HG03064 (cell line): ENCODE measurements around the gene MRPS7.
"Not testable (repeated sequence)": the region's sequence is repeated elsewhere in the genome, so short reads cannot be mapped to it uniquely, and the experiment has no call there.

Source experiments
- ATAC-seq: cut with Tn5 transposase; IDR thresholded peaks from one replicate; pipeline ENCODE4 v1.9.1; 2021; ENCODE audit warnings: low read depth; ENCODE audit not compliant: unreplicated experiment

Gene MRPS7

DNA sequence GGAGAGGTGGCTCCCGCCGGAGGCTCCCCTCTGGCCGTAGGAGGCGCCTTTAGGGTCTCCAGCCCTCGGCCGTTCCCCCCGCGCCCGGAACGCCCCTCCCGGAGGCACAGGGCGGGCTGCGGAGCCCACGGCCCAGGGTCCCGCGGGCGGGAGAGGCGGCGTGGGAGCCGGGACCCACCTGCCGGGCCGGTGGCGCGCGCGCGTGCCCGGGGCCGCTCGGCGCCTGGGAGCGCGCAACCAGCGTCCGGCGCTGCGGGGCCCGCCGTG is 9.2 kb downstream of the MRPS7 start, which contains the start of gene MIF4GD:
Gene MIF4GD, minus strand, starts transcription at position 266 of the 267 bp plus-strand sequence. CDS start 1,036 bp downstream, outside the sequence.
- no peak for ATAC-seq

DNA sequence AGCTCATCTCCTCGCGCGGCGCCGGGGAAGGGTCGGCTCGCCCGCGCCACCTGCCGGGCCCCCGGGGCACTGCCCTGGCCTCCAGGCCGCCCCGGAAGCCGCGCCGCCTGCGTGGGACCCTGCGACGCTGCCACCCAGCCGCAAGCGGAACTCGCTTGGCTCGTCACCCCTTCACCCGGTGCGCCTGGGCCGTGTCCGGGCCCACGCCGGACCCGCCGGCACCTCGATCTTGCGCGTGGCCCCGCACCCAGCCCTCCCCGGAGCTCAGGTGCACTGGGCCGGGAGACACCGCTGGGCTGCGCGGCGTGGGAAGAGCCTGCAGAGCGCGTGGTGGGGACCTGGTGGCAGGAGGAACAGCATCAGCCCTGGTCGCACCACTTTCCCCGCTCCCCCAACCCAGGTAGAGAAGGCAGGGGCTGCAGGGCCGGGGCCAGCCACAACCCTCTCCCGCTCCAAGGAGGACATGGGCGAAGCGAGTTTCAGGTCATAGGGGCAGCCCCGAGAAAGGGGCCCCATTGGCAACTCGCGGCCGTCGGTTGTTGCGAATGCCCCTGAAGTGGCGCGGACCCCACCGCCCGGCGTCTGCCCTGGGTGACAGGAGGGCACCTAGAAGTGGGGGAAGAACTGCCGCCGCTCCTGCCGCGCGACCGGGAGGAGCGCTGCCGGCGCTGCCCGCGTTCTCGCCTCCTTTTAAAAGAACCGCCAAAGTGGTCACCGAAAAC is 9.7 kb downstream of the MRPS7 start:
- ATAC-seq: peak; percentile 62

- ATAC-seq: no peak
These were observed 10.5 kb downstream of the MRPS7 start for GRCh38 chr17:75271955-75272847.

DNA sequence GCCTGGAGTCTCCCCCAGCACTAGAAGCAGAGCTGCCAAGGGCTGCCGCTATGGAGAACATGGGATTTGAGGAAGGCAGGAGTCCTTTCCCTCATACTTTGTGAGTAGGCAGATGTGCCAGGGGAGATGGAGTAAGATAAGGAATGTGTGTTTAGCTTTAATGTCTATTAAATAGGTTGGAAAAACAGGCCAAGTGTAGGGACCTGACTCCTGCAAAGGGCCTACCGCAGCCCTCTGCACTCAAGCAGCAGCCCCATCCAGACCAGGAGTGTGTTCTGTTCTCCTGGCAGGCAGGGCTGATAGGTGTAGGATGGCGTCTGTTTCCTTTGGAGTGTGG is 11.1 kb downstream of the MRPS7 start:
- no peak for ATAC-seq

- ATAC-seq: no peak
These were observed 12.5 kb downstream of the MRPS7 start for GRCh38 chr17:75273977-75274708.

DNA sequence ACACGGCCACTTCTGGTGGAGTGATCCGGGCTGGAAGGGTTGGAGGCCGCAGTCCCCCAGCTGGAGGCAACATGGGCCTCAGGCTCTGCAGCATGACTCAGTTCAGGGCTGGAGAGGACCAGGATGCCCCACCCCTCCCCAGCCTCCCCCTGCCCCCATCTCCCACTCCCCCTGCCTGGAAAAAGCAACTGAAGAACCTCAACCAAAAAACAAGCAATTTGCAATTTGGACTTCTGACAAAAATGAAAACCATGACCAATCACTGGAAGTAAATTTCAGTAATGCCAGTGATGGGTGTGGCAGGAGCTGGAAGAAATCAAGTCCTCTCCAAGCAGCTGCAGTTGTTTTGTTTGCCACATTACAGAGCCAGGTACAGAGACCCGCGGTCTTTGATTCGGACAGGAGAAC is 16.0 kb downstream of the MRPS7 start:
- no peak for ATAC-seq

DNA sequence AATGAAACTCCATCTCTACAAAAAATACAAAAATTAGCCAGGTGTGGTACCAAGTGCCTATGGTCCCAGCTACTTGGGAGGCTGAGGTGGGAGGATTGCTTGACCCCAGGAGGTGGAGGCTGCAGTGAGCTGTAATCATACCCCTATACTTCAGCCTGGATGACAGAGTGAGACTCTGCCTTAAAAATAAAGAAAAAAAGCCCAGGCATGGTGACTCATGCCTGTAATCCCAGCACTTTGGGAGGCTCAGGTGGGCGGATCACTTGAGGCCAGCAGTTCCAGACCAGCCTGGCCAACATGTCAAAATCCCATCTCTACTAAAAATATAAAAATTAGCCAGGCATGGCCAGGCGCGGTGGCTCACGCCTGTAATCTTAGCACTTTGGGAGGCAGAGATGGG is 18.5 kb downstream of the MRPS7 start:
- ATAC-seq: not testable (repeated sequence)

DNA sequence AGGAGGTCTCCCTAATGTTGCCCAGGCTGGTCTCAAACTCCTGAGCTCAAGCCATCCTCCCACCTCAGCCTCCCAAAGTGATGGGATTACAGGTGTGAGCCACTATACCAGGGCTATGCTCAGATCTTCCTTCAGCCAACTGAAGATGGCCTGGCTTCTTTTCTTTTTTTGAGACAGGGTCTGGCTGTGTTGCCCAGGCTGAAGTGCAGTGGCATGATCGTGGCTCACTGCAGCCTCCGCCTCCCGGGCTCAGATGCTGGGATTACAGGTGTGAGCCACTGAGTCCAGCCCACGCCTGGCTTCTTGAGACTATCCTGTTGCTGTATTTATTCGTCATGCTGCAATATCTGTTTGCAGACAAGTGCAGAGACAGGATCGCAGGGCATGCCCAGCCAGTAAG is 23.4 kb downstream of the MRPS7 start:
- ATAC-seq: no peak

GRCh38 chr17:75287221-75287620 is 25.5 kb downstream of the MRPS7 start:
- no peak for ATAC-seq

DNA sequence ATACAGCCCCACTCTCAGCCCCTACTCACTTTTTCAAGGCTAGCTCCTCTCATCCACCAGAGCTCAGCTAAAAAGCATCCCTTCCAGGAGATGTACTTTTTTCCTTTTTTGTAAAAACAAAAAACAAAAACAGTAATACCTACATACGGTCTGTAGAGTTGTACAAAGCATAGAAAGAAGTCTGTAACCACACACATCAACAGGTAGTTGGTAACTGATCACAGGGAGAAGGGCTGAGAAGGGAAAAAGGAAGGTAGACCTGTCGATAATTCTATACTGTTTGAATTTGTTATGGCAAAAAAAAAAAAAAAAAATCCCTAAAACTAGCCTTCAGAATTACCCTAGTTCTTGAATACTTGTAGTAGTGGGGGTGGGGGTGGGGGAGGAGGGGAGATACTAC is 26.7 kb downstream of the MRPS7 start:
- no peak for ATAC-seq

- ATAC-seq: peak; percentile 6
These were observed 27.1 kb downstream of the MRPS7 start for GRCh38 chr17:75288770-75289114.

- ATAC-seq: peak; percentile 80
These were observed 27.6 kb downstream of the MRPS7 start, which contains the start of gene SLC25A19 for GRCh38 chr17:75289115-75289831. TSS of gene SLC25A19 (minus strand) at chr17:75289433. CDS start at chr17:75286764, 2,669 bp downstream.

DNA sequence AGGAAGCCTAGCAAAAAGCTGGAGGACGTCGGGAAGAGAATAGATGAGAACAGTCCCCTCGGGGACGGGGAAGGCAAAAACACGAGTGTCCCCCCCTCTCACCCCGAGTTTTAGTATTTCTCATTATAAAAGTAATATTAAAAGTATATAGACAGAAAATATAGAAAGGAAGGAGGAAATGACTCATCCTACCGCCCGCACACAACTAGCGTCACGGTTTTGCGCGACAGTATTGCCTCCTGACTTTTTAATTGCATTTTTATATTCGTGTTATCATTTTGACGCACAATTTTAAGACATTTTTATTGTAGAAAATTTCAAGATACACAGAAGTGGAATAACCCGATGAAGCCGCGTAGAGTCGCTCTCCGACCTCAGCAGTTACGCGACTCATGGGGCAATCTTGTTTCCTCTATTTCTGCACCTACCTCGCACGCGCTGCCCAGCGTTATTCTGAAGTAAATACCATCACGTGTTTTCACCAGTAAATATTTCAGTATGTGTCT is 28.2 kb downstream of the MRPS7 start:
- peak; percentile 17 for ATAC-seq

DNA sequence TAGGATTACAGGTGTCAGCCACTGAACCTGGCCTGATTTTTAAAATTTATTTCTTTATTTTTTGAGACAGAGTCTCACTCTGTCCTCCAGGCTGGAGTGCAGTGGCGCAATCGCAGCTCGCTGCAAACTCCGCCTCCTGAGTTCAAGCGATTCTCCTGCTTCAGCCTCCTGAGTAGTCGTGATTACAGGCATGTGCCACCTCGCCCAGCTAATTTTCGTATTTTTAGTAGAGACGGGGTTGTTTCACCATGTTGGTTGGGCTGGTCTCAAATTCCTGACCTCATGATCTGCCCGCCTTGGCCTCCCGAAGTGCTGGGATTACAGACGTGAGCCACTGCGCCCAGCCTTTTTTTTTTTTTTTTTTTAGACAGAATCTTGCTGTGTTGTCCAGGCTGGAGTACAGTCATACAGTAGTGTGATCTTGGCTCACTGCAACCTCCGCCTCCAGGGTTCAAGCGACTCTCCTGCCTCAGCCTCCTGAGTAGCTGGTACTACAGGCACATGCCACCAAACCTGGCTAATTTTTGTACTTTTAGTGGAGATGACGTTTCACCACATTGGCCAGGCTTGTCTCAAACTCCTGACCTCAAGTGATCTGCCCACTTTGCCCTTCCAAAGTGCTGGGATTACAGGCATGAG is 31.2 kb downstream of the MRPS7 start:
- ATAC-seq: not testable (repeated sequence)

GRCh38 chr17:75295201-75296158 is 33.8 kb downstream of the MRPS7 start:
- peak; percentile 54 for ATAC-seq

DNA sequence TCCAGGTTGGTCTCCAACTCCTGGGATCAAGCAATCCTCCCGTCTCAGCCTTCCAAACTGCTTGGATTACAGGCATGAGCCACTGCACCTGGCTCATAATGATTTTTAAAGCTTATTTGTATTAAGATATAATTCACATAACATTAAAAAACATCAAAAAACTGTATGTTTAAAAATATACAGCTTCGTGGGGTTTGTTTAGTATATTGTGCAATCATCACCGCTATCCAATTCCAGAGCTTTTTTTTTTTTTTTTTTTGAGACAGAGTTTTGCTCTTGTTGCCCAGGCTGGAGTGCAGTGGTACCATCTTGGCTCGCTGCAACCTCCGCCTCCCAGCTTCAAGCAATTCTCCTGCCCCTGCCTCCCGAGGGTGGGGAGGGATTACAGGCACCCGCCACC is 38.6 kb downstream of the MRPS7 start:
- ATAC-seq: no peak

DNA sequence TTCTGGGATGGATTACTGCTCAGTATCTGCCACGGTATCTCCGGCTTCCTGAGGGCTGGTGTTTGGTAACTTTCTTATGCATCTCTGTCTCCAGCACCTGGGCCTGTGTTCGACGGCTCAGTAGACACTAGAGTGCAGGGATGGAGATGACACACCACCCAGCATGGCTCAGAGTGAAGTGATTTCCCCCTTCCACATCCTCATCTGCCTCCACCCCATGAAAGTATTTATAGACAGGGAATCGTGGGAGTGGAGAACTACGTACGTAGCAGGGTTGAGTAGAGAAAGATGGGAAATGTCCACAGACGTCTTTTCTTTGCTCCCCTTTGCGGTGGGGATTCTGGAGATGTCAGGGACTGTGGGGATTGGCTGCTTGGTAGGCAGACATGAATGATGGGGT is 39.4 kb downstream of the MRPS7 start:
- ATAC-seq: no peak

- no peak for ATAC-seq
These were observed 40.0 kb downstream of the MRPS7 start for GRCh38 chr17:75301502-75302206.
